Prostate gland (tissue), 2 donors: ENCODE data around the gene PNPT1.
"Not testable (repeated sequence)": the region's sequence is repeated elsewhere in the genome, so short reads cannot be mapped to it uniquely, and the experiment has no call there.

ENCODE experiments used
- POLR2A ChIP-seq: fragments of 450-650 bp; IDR thresholded peaks from one replicate; pipeline ENCODE4 v1.6.1; 2016; ENCODE audit warnings: antibody characterized with exemption, mild to moderate bottlenecking
- TF ChIP-seq, protein P1 (sequence below), 4 experiments: fragments of 200-600 bp in 2 of 4; fragments of 450-650 bp in 2 of 4; sonication (generic) in 2 of 4; IDR thresholded peaks; 1 replicate in 3 of 4; 2 replicates in 1 of 4; pipeline ENCODE4 v1.5.1; 2016 to 2019; ENCODE audit warnings: antibody characterized with exemption in 4 of 4, mild to moderate bottlenecking in 2 of 4, moderate library complexity in 2 of 4

DNA sequence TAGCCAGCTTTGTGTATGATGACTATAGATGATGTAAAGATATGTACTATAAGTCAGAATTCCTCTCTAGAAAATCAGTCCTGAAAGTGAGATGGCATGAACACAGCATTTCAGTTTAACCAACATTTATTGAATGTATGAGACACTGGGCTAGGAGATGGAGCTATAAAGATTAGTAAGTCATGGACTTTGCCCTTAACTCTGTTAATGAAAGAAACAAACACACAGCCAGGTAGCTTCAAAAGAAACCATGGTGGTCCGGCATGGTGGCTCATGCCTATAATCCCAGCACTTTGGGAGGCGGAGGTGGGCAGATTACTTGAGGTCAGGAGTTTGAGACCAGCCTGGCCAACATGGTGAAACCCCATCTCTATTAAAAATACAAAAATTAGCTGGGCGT, 21.5 kb upstream of the PNPT1 start:
- TF ChIP-seq POLR2A: not testable (repeated sequence)
- TF ChIP-seq, protein P1, sequence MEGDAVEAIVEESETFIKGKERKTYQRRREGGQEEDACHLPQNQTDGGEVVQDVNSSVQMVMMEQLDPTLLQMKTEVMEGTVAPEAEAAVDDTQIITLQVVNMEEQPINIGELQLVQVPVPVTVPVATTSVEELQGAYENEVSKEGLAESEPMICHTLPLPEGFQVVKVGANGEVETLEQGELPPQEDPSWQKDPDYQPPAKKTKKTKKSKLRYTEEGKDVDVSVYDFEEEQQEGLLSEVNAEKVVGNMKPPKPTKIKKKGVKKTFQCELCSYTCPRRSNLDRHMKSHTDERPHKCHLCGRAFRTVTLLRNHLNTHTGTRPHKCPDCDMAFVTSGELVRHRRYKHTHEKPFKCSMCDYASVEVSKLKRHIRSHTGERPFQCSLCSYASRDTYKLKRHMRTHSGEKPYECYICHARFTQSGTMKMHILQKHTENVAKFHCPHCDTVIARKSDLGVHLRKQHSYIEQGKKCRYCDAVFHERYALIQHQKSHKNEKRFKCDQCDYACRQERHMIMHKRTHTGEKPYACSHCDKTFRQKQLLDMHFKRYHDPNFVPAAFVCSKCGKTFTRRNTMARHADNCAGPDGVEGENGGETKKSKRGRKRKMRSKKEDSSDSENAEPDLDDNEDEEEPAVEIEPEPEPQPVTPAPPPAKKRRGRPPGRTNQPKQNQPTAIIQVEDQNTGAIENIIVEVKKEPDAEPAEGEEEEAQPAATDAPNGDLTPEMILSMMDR (IDR thresholded peaks at IDR 0.05): not testable (repeated sequence)
